A549 (cell line): ENCODE measurements around the gene RILPL2. TPM values are rescaled to one million over a fixed set of nuclear protein-coding genes. Genes with fewer than 3 reads are reported as not detected.
A peak's percentile ranks its signal among the peaks of the same experiment; 100 is the strongest.

Experiments
- ATAC-seq, 2 experiments: fragments of 200-7000 bp in 1 of 2; fragments of >200 bp in 1 of 2; cut with Nextera tagmentation in 1 of 2; cut with Tn5 transposase in 1 of 2; 3 replicates each; pipeline versions ENCODE4 v1.8.0 to v1.9.1; 2018 to 2020; ENCODE audit warnings: mild to moderate bottlenecking in 1 of 2, moderate library complexity in 1 of 2
- CTCF ChIA-PET: fragments of 300-600 bp; sonication (Branson Sonifier 250); formaldehyde crosslinking; extraction: SDS; loops from one replicate; lab custom pipeline; 2021; ENCODE audit warnings: antibody characterized with exemption, inconsistent platforms; lab: Yijun Ruan, JAX
- POLR2A ChIA-PET: fragments of 350-600 bp; formaldehyde crosslinking; extraction: SDS; loops from one replicate; lab custom pipeline; 2021; ENCODE audit warnings: antibody characterized with exemption, inconsistent platforms; lab: Yijun Ruan, JAX
- DNase-seq, 2 experiments: peaks; one replicate each; pipeline versions ENCODE4 v3.0.0 to v3.0.0-alpha.2; 2011 to 2016; ENCODE audit warnings: low read depth in 1 of 2, low spot score in 1 of 2
- FAIRE-seq: peaks from 2 replicates; lab custom pipeline; 2011; peaks lifted over from hg19 to GRCh38; lab: Jason Lieb, UNC
- H3K27ac ChIP-seq, 2 experiments: fragments of >200 bp; sonication (Bioruptor Twin); formaldehyde crosslinking; 3 replicates each; pipeline ENCODE4 v1.5.1; 2016 to 2017
- H3K4me1 ChIP-seq: fragments of >200 bp; sonication (Bioruptor Twin); formaldehyde crosslinking; 3 replicates; pipeline ENCODE4 v1.6.1; 2016
- H3K4me2 ChIP-seq: fragments of >200 bp; sonication (Bioruptor Twin); formaldehyde crosslinking; 3 replicates; pipeline ENCODE4 v1.6.1; 2016
- H3K4me3 ChIP-seq: fragments of >200 bp; sonication (Bioruptor Twin); formaldehyde crosslinking; 3 replicates; pipeline ENCODE4 v1.5.1; 2016
- H3K9me3 ChIP-seq: fragments of >200 bp; sonication (Bioruptor Twin); formaldehyde crosslinking; 3 replicates; pipeline ENCODE4 v1.6.1; 2016
- CBX8 ChIP-seq: fragments of 200-600 bp; sonication (generic); IDR thresholded peaks from 2 replicates; pipeline ENCODE4 v1.6.1; 2016
- EHF ChIP-seq: fragments of 250-450 bp; sonication (Bioruptor Pico); IDR thresholded peaks from 2 replicates; pipeline ENCODE4 v1.5.0; 2020; ENCODE audit warnings: mild to moderate bottlenecking
- EP300 ChIP-seq, 2 experiments: fragments of >200 bp; sonication (Bioruptor Twin); formaldehyde crosslinking; IDR thresholded peaks; 2 replicates in 1 of 2; 3 replicates in 1 of 2; pipeline ENCODE4 v1.6.1; 2016 to 2017
- ESRRA ChIP-seq: fragments of 150-350 bp; IDR thresholded peaks from 2 replicates; pipeline ENCODE4 v1.6.1; 2014; ENCODE audit warnings: mild to moderate bottlenecking, low read length, borderline replicate concordance
- FOSL2 ChIP-seq, 2 experiments: fragments of 450-650 bp in 1 of 2; fragments of >200 bp in 1 of 2; sonication (Bioruptor Twin) in 1 of 2; formaldehyde crosslinking; IDR thresholded peaks; 2 replicates each; pipeline versions ENCODE4 v1.5.0 to v1.6.1; 2016 to 2020; ENCODE audit warnings: mild to moderate bottlenecking in 1 of 2, moderate library complexity in 1 of 2
- HEYL ChIP-seq: fragments of 250-450 bp; sonication (Bioruptor Pico); IDR thresholded peaks from 2 replicates; pipeline ENCODE4 v1.8.0; 2021; ENCODE audit warnings: mild to moderate bottlenecking, moderate library complexity
- HMGXB4 ChIP-seq: fragments of 250-450 bp; sonication (Bioruptor Pico); IDR thresholded peaks from 2 replicates; pipeline ENCODE4 v1.5.0; 2021; ENCODE audit warnings: mild to moderate bottlenecking, moderate library complexity, borderline replicate concordance
- HOXA7 ChIP-seq: fragments of 250-450 bp; sonication (Bioruptor Pico); IDR thresholded peaks from 2 replicates; pipeline ENCODE4 v1.5.0; 2020; ENCODE audit warnings: mild to moderate bottlenecking, moderate library complexity
- JUNB ChIP-seq: fragments of >200 bp; sonication (Bioruptor Twin); formaldehyde crosslinking; IDR thresholded peaks from 2 replicates; pipeline ENCODE4 v1.6.1; 2016
- MYC ChIP-seq: IDR thresholded peaks from 2 replicates; pipeline ENCODE4 v1.6.1; 2012; ENCODE audit warnings: mild to moderate bottlenecking, inconsistent platforms, low read length, improper control_type of control experiment, borderline replicate concordance
- NFE2L2 ChIP-seq: fragments of 150-350 bp; conservative IDR thresholded peaks from 2 replicates; pipeline ENCODE4 v1.6.1; 2014; ENCODE audit warnings: low read length
- NR3C1 ChIP-seq: fragments of >200 bp; sonication (Bioruptor Twin); formaldehyde crosslinking; IDR thresholded peaks from 3 replicates; pipeline ENCODE4 v1.6.1; 2017
- POLR2AphosphoS2 ChIP-seq: conservative IDR thresholded peaks from 2 replicates; pipeline ENCODE4 v1.6.1; 2012; ENCODE audit warnings: low read length, improper control_type of control experiment, inconsistent platforms
- SMC3 ChIP-seq: fragments of >200 bp; sonication (Bioruptor Twin); formaldehyde crosslinking; IDR thresholded peaks from 3 replicates; pipeline ENCODE4 v1.6.1; 2018; ENCODE audit warnings: inconsistent platforms
- ZFP36 ChIP-seq: fragments of 450-650 bp; IDR thresholded peaks from 2 replicates; pipeline ENCODE4 v1.6.1; 2014; ENCODE audit warnings: borderline replicate concordance; ENCODE audit not compliant: partially characterized antibody
- ZNF302 ChIP-seq: fragments of 250-450 bp; sonication (Bioruptor Pico); IDR thresholded peaks from 2 replicates; pipeline ENCODE4 v1.9.0; 2021; ENCODE audit warnings: inconsistent platforms, mild to moderate bottlenecking, moderate library complexity
- WGBS: methylation state at CpG from one replicate; pipeline ENCODE4 v1.1.6; 2017; ENCODE audit errors: missing lambda C conversion rate; 5-methylcytosine and 5-hydroxymethylcytosine counted together
- polyA plus RNA-seq, 4 experiments: library from polyadenylated mRNA; depleted of rRNA in 3 of 4; stranded (reverse); fragments of >200 nt; fragmentation: RNase III in 1 of 4; extraction: RNeasy Plus Mini Kit Qiagen cat#74134 plus additional on column Dnase treatment in 1 of 4; gene quantifications; 2 replicates in 3 of 4; 3 replicates in 1 of 4; pipeline ENCODE4 v1.2.3, GENCODE V29; 2011 to 2017
- TF ChIP-seq, protein P1 (sequence below): IDR thresholded peaks from 2 replicates; pipeline ENCODE4 v1.6.1; 2012

The RILPL2 gene
- polyA plus RNA-seq, 2 of the 4 experiments (the other 2 are of a cell fraction), result 2.4 to 2.9 TPM

DNA sequence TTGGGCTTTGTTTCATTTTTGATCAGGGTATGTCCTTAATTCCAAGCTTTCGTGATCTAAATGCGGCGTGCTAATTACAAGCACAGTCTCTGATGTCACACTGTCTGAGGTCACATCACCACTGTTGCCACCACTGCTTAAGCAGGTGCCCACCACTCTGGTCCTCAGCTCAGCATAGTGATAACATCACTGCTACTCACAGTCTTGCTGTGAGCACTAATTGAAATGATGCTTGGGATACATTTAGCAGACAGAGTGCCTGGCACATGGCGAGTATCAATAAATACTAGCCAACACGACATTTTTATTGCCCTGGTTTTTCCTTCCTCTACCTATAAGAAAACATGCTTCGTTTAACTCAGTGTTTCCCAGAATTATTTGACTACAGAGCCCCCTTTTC lies 7.9 kb downstream of the RILPL2 start:
- 89% methylated on average over 6 of the region's 6 CpGs for WGBS
- FAIRE-seq, result no peak

DNA sequence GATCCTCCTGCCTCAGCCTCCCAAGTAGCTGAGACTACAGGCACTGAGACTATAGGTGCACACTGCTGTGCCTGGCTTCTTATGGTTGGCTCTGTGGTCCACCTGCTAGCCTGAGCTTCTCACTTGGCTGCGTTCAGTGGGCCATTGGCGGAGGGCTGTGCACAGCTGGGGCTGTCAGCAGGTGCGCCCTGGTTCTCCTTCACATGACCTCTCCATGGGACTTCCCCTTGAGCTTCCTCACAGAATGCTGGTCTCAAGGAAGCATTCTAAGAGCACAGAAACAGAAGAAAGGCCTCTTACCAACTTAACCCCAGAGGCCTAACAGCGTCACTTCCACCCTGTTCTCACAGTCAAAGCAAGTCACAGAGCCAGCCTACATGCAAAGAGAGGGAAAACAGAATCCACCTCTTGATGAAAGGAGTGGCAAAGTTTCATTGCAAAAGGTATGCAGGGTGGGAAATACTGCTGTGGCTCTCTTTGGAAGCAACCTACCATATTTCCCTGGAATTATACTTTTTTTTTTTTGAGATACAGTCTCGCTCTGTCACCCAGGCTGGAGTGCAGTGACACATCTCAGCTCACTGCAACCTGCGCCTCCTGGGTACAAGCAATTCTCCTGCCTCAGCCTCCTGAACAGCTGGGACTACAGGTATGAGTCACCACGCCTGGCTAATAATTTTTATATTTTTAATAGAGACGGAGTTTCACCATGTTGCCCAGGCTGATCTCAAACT lies 9.3 kb downstream of the RILPL2 start:
- DNase-seq, result no peak
- WGBS, result 84% methylated on average over 8 of the region's 8 CpGs
- ATAC-seq, result peak in 1 of 2 experiments; percentile 13; a peak in 1 of 6 replicates
- TF ChIP-seq EHF (CRISPR knock-in tag) (no peak), HMGXB4 (CRISPR knock-in tag) (no peak), MYC (no peak), ZFP36 (no peak), HOXA7 (no peak), ESRRA (no peak), FOSL2 (IDR thresholded peaks at IDR 0.05) (no peak), FOSL2 (CRISPR knock-in tag; IDR thresholded peaks at IDR 0.05) (0 out of 2 replicates have a peak, but pooled peaks have one; percentile 12)
- H3K9me3 ChIP-seq, result no peaks in the 10 kb centered on the region
- H3K27ac ChIP-seq, result no peak overlapping the region
- ChIA-PET POLR2A (no interaction called here), CTCF (interaction anchor here (0.5 to 1.5 kb wide), 4 partner anchors 8 to 33 kb away, joined by 3 to 4 read pairs (median 3); no protein-coding TSS in a partner anchor)
- H3K4me2 ChIP-seq, result no peak overlapping the region
- H3K4me1 ChIP-seq, result no peaks in the 10 kb centered on the region
- FAIRE-seq, result no peak
- H3K4me3 ChIP-seq, result no peak overlapping the region

More for the DNA sequence above, 7.9 kb downstream of the RILPL2 start:
- ChIA-PET POLR2A (no interaction called here), CTCF (interaction anchor here (0.6 to 1.2 kb wide), 2 partner anchors 11 to 191 kb away, joined by 3 to 5 read pairs; no protein-coding TSS in a partner anchor)
- ATAC-seq, result no peak
- TF ChIP-seq EP300 (IDR thresholded peaks at IDR 0.05), result no peak
- no peak for TF ChIP-seq MYC
- TF ChIP-seq, protein P1, sequence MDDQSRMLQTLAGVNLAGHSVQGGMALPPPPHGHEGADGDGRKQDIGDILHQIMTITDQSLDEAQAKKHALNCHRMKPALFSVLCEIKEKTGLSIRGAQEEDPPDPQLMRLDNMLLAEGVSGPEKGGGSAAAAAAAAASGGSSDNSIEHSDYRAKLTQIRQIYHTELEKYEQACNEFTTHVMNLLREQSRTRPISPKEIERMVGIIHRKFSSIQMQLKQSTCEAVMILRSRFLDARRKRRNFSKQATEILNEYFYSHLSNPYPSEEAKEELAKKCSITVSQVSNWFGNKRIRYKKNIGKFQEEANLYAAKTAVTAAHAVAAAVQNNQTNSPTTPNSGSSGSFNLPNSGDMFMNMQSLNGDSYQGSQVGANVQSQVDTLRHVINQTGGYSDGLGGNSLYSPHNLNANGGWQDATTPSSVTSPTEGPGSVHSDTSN, result no peak
- TF ChIP-seq JUNB, result no peak
- no peak for TF ChIP-seq POLR2AphosphoS2
- TF ChIP-seq NR3C1, result no peak
- TF ChIP-seq FOSL2 (IDR thresholded peaks at IDR 0.05), result no peak
- no peak for TF ChIP-seq FOSL2 (CRISPR knock-in tag; IDR thresholded peaks at IDR 0.05)
- no peak for TF ChIP-seq HEYL
- no peak for TF ChIP-seq CBX8
- DNase-seq, result no peak
- Histone ChIP-seq H3K27ac (no peak overlapping the region), H3K4me3 (no peak overlapping the region), H3K4me1 (no peaks in the 10 kb centered on the region), H3K9me3 (no peaks in the 10 kb centered on the region), H3K4me2 (no peak overlapping the region)

DNA sequence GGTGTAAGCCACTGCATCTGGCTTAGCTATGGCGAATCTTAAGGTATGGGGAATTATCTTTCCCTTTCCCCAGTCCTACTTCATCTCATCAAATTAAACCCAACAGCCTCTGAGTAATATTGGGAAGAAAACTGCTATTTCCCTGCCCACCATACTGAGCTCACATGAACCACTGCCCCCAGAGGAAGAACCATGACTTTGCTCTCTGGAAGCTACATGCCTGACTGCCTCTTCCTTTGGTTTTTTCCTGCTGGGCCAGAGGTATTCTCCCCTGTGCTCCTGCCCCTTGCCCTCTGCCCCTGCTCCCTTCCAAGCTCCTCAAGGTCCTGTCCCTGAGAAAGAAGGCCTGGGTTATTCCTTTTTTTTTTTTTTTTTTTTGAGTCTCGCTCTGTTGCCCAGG lies 15.2 kb downstream of the RILPL2 start:
- ChIA-PET CTCF (interaction anchor here (0.9 kb wide), 1 partner anchor 11 kb away, joined by 3 read pairs; no protein-coding TSS in a partner anchor), POLR2A (interaction anchor here (1.0 kb wide), 1 partner anchor 16 kb away, joined by 7 read pairs; no protein-coding TSS in a partner anchor)
- Histone ChIP-seq H3K4me1 (no peaks in the 10 kb centered on the region), H3K9me3 (no peaks in the 10 kb centered on the region), H3K4me2 (no peak overlapping the region), H3K4me3 (no peak overlapping the region), H3K27ac (no peak overlapping the region)
- TF ChIP-seq SMC3 (no peak), ZNF302 (CRISPR knock-in tag) (no peak), NFE2L2 (no peak), HEYL (no peak)
- ATAC-seq (peak in 1 of 2 experiments; percentile 73; a peak in 3 of 6 replicates), DNase-seq (no peak), FAIRE-seq (no peak)
- WGBS, result 95% methylated on average over 2 of the region's 2 CpGs
